HCT116 (cell line): Measurements from ENCODE around the gene MCF2L2. TPM values are rescaled to one million over a fixed set of nuclear protein-coding genes. Genes with fewer than 3 reads are reported as not detected.
A peak's percentile ranks its signal among the peaks of the same experiment; 100 is the strongest.

Experiments
- ATAC-seq: fragments of 200-7000 bp; cut with Tn5 transposase; 2 replicates; pipeline ENCODE4 v1.9.1; 2020; ENCODE audit warnings: mild to moderate bottlenecking, moderate library complexity
- BruUV-seq: library from RNA; stranded (reverse); fragments of 400-500 nt; replicated peaks from 2 replicates; lab custom pipeline; 2021; lab: Mats Ljungman, UMichigan
- CTCF ChIA-PET: fragments of 300-600 bp; sonication (Branson Sonifier 250); formaldehyde crosslinking; loops from one replicate; lab custom pipeline; 2021; ENCODE audit warnings: antibody characterized with exemption; lab: Charles Lee
- POLR2A ChIA-PET: fragments of 300-600, 350-600 bp; sonication (Branson Sonifier 250); formaldehyde crosslinking; loops from one replicate; lab custom pipeline; 2021; ENCODE audit warnings: antibody characterized with exemption; lab: Charles Lee
- RAD21 ChIA-PET, 2 experiments: fragments of 300-600 bp; sonication (Branson Sonifier 250); formaldehyde crosslinking; loops; one replicate each; lab custom pipeline; 2023; ENCODE audit warnings: low total read pairs in 2 of 2; ENCODE audit not compliant: uncharacterized antibody in 2 of 2, unreplicated experiment in 2 of 2, low non-redundant PET in 1 of 2; lab: Charles Lee
- DNase-seq: peaks from one replicate; pipeline ENCODE4 v3.0.0-alpha.2; 2010; ENCODE audit warnings: low read depth, low spot score
- H2AFZ ChIP-seq: fragments of 200-600 bp; shearing (Covaris generic), sonication (generic); 2 replicates; pipeline ENCODE4 v1.6.1; 2017; ENCODE audit warnings: low read depth, mixed run types, mixed read lengths, antibody characterized with exemption, low read length; ENCODE audit not compliant: poor library complexity, severe bottlenecking
- H3K27ac ChIP-seq: 2 replicates; pipeline ENCODE4 v1.5.1; 2012; ENCODE audit warnings: low read depth, low read length
- H3K27me3 ChIP-seq: fragments of 200-600 bp; sonication (generic); 2 replicates; pipeline ENCODE4 v1.6.1; 2016; ENCODE audit warnings: mixed run types, low read length, mixed read lengths; ENCODE audit not compliant: insufficient read depth
- H3K36me3 ChIP-seq, 2 experiments: fragments of 200-500 bp in 1 of 2; fragments of 200-600 bp in 1 of 2; sonication (Bioruptor generic) in 1 of 2; sonication (generic) in 1 of 2; 2 replicates each; pipeline versions ENCODE4 v1.5.1 to v1.6.1; 2014 to 2016; ENCODE audit warnings: low read length in 2 of 2, inconsistent platforms in 1 of 2, mixed read lengths in 1 of 2, mixed run types in 1 of 2; ENCODE audit not compliant: insufficient read depth in 2 of 2, control insufficient read depth in 1 of 2
- H3K4me1 ChIP-seq, 2 experiments: fragments of 200-600 bp in 1 of 2; sonication (generic) in 1 of 2; 2 replicates each; pipeline versions ENCODE4 v1.5.1 to v1.6.1; 2012 to 2017; ENCODE audit warnings: low read length in 2 of 2, inconsistent platforms in 1 of 2, mild to moderate bottlenecking in 1 of 2, mixed read lengths in 1 of 2, mixed run types in 1 of 2, moderate library complexity in 1 of 2; ENCODE audit not compliant: insufficient read depth in 2 of 2, control insufficient read depth in 1 of 2
- H3K4me2 ChIP-seq: fragments of 200-600 bp; sonication (generic); 2 replicates; pipeline ENCODE4 v1.6.1; 2017; ENCODE audit warnings: mixed run types, low read length, mixed read lengths
- H3K4me3 ChIP-seq, 2 experiments: fragments of 200-600 bp in 1 of 2; sonication (generic) in 1 of 2; replicated peaks in 1 of 2; 2 replicates each; pipeline ENCODE4 v1.5.1; 2011 to 2016; ENCODE audit warnings: low read length in 2 of 2, control low read depth in 1 of 2, low read depth in 1 of 2, mild to moderate bottlenecking in 1 of 2, mixed read lengths in 1 of 2, mixed run types in 1 of 2
- H3K79me2 ChIP-seq: fragments of 200-600 bp; sonication (generic); 2 replicates; pipeline ENCODE4 v1.6.1; 2017; ENCODE audit warnings: mild to moderate bottlenecking, mixed run types, low read length, moderate library complexity, mixed read lengths; ENCODE audit not compliant: insufficient read depth
- H3K9ac ChIP-seq: fragments of 200-600 bp; sonication (generic); 2 replicates; pipeline ENCODE4 v1.6.1; 2016; ENCODE audit warnings: low read length, mixed read lengths
- H3K9me2 ChIP-seq: fragments of 200-600 bp; sonication (generic), shearing (Covaris generic); 2 replicates; pipeline ENCODE4 v1.6.1; 2017; ENCODE audit warnings: mixed run types, mild to moderate bottlenecking, moderate library complexity; ENCODE audit not compliant: insufficient read depth
- H3K9me3 ChIP-seq, 2 experiments: fragments of 200-500 bp in 1 of 2; fragments of 200-600 bp in 1 of 2; sonication (Bioruptor generic) in 1 of 2; sonication (generic) in 1 of 2; 2 replicates each; pipeline ENCODE4 v1.6.1; 2014 to 2017; ENCODE audit warnings: low read length in 2 of 2, mixed read lengths in 2 of 2, inconsistent platforms in 1 of 2, low read depth in 1 of 2, mild to moderate bottlenecking in 1 of 2, mixed run types in 1 of 2, moderate library complexity in 1 of 2; ENCODE audit not compliant: control insufficient read depth in 1 of 2, insufficient read depth in 1 of 2
- H4K20me1 ChIP-seq: fragments of 200-600 bp; sonication (generic), shearing (Covaris generic); 2 replicates; pipeline ENCODE4 v1.6.1; 2017; ENCODE audit warnings: mixed run types, mild to moderate bottlenecking, moderate library complexity; ENCODE audit not compliant: insufficient read depth
- CTCF ChIP-seq, 3 experiments: fragments of 200-600 bp in 1 of 3; sonication (generic) in 1 of 3; IDR thresholded peaks in 2 of 3; conservative IDR thresholded peaks in 1 of 3; 2 replicates each; pipeline ENCODE4 v1.5.1; 2012 to 2017; ENCODE audit warnings: low read depth in 2 of 3, low read length in 2 of 3, antibody characterized with exemption in 1 of 3, borderline replicate concordance in 1 of 3, control low read depth in 1 of 3, mild to moderate bottlenecking in 1 of 3, mixed read lengths in 1 of 3, mixed run types in 1 of 3, moderate library complexity in 1 of 3; ENCODE audit not compliant: insufficient read depth in 1 of 3
- EGR1 ChIP-seq: IDR thresholded peaks from 2 replicates; pipeline ENCODE4 v1.6.1; 2012; ENCODE audit warnings: low read depth
- ELF1 ChIP-seq: IDR thresholded peaks from 2 replicates; pipeline ENCODE4 v1.6.1; 2012; ENCODE audit warnings: low read depth, borderline replicate concordance
- EZH2 ChIP-seq: fragments of 200-600 bp; sonication (generic); IDR thresholded peaks from 2 replicates; pipeline ENCODE4 v1.6.1; 2017; ENCODE audit warnings: antibody characterized with exemption, mixed run types
- FOSL1 ChIP-seq: IDR thresholded peaks from 2 replicates; pipeline ENCODE4 v1.6.1; 2012; ENCODE audit warnings: low read depth
- JUND ChIP-seq: IDR thresholded peaks from 2 replicates; pipeline ENCODE4 v1.6.1; 2012
- POLR2A ChIP-seq: IDR thresholded peaks from 2 replicates; pipeline ENCODE4 v1.7.0; 2011; ENCODE audit warnings: borderline replicate concordance; ENCODE audit not compliant: insufficient read depth, insufficient read length; ENCODE audit errors: extremely low read depth
- RAD21 ChIP-seq: IDR thresholded peaks from 2 replicates; pipeline ENCODE4 v1.6.1; 2012; ENCODE audit warnings: low read depth, mild to moderate bottlenecking
- SIN3A ChIP-seq: IDR thresholded peaks from 2 replicates; pipeline ENCODE4 v1.6.1; 2012; ENCODE audit warnings: low read depth
- YY1 ChIP-seq: IDR thresholded peaks from 2 replicates; pipeline ENCODE4 v1.6.1; 2011; ENCODE audit warnings: low read length, low read depth, moderate library complexity, mild to moderate bottlenecking; ENCODE audit not compliant: insufficient replicate concordance; ENCODE audit errors: extremely low read depth
- ZBTB33 ChIP-seq: IDR thresholded peaks from 2 replicates; pipeline ENCODE4 v1.6.1; 2011; ENCODE audit warnings: mild to moderate bottlenecking, low read length, moderate library complexity; ENCODE audit not compliant: insufficient replicate concordance; ENCODE audit errors: extremely low read depth
- intact Hi-C: fragments of 100-400 bp; cut with micrococcal nuclease; formaldehyde crosslinking; loops from 2 replicates; pipeline ENCODE4 v1.10.0; 2022
- total RNA-seq: library from RNA; stranded (reverse); gene quantifications from one replicate; pipeline ENCODE4 v1.2.1, GENCODE V29; 2021; ENCODE audit not compliant: unreplicated experiment
- TF ChIP-seq, protein P1 (sequence below): IDR thresholded peaks from 2 replicates; pipeline ENCODE4 v1.6.1; 2012

The MCF2L2 gene
- total RNA-seq, 1 experiment from 2014 or later, result 1.5 TPM

DNA sequence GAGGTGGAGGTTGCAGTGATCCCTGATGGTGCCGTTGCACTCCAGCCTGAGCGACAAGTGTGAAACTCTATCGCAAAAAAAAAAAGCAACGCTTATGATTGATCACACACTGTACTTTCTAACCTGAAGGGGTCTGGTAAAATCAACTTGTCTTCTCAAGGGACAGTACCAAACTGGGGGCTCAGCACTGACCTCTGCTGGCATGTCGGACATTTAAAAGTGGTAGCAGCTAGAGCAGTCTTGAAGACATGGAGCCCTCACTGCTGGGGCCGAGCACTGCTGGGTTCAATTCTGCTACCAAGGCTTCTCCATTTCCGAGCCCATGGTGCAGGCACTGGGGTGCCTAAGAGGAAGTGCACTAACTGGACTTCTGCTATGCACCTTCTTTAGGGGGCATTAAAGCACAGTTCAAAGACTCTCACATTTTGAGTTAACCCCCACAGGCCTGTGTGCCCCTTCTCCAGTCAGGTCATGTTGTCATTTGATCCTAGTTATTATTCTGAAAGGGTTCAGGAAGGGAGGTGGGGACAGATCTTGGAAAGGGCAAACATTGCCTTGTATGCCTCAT, 239.4 kb downstream of the MCF2L2 start:
- Histone ChIP-seq H3K9me2 (no peaks in the 10 kb centered on the region), H3K4me3 (no peak overlapping the region), H4K20me1 (no peaks in the 10 kb centered on the region), H3K4me2 (no peak overlapping the region), H3K4me1 (no peaks in the 10 kb centered on the region), H3K27me3 (no peaks in the 10 kb centered on the region), H3K9ac (no peak overlapping the region), H3K36me3 (no peaks in the 10 kb centered on the region), H2AFZ (no peak overlapping the region), H3K9me3 (no peaks in the 10 kb centered on the region), H3K79me2 (no peaks in the 10 kb centered on the region), H3K27ac (no peak overlapping the region)
- ChIA-PET RAD21 (interaction anchor here in 1 of 2 experiments (1.1 kb wide), 1 partner anchor 193 kb away, joined by 4 read pairs; no protein-coding TSS in a partner anchor), CTCF (interaction anchor here (0.6 to 7.2 kb wide), 3 partner anchors 10 to 193 kb away, joined by 3 to 251 read pairs (median 5); no protein-coding TSS in a partner anchor), POLR2A (no interaction called here)
- intact Hi-C loops, result loop anchor here (10.0 kb wide), 1 partner anchor 474 kb away; no protein-coding TSS in a partner anchor
- peak; percentile 92 for ATAC-seq
- BruUV-seq, result no TSS peak
- DNase-seq, result peak; percentile 23
- TF ChIP-seq CTCF (IDR thresholded peaks at IDR 0.05 in 2 of 3, conservative IDR thresholded peaks at IDR 0.05 in 1 of 3; ENCODE audit: borderline replicate concordance in 1 of 3, insufficient read depth in 1 of 3, low read depth in 2 of 3, low read length in 2 of 3), result peak; percentile 36 to 70 (median 59); a peak in 5 of 6 replicates
- peak; percentile 43; the same call in 1 of the 2 replicates for TF ChIP-seq RAD21
- TF ChIP-seq EZH2, result no peak
- TF ChIP-seq, all 23 proteins: peak for 2

DNA sequence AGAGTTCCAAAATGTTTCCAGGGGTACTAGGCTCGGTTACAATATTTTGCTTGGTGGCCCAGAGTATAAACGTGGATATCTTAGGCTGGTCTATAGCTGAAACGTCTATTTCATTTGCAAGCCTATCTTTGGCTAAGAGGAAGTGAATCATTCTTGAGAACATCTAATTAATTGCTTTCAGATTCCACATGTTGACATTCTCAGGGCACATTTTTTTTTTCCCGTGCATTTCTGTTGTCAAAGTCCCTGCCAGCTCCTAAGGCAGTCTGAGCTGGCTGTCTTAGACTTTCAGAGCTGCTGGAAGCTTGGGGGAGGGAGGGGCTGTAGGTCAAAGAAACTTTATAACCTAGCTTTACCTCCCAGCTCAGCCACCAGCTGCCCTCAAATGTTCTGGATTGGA, 242.7 kb downstream of the MCF2L2 start:
- Histone ChIP-seq H3K36me3 (no peaks in the 10 kb centered on the region), H3K27me3 (no peaks in the 10 kb centered on the region), H3K4me3 (no peak overlapping the region), H3K4me2 (no peak overlapping the region), H3K27ac (no peak overlapping the region), H3K9ac (no peak overlapping the region), H3K4me1 (no peaks in the 10 kb centered on the region), H3K9me3 (no peaks in the 10 kb centered on the region), H3K79me2 (no peaks in the 10 kb centered on the region), H4K20me1 (no peaks in the 10 kb centered on the region), H2AFZ (no peak overlapping the region), H3K9me2 (no peaks in the 10 kb centered on the region)
- BruUV-seq, result no TSS peak
- RAD21 ChIA-PET, result interaction anchor here (1.0 to 2.2 kb wide), 3 partner anchors 196 to 200 kb away, joined by 3 to 25 read pairs (median 4); no protein-coding TSS in a partner anchor
- DNase-seq (no peak), ATAC-seq (no peak)
- intact Hi-C loops, result loop anchor here (2.0 to 10.0 kb wide), 2 partner anchors 471 to 581 kb away; no protein-coding TSS in a partner anchor
- CTCF ChIA-PET, result interaction anchor here (0.7 to 7.2 kb wide), 3 partner anchors 63 to 197 kb away, joined by 3 to 251 read pairs (median 8); no protein-coding TSS in a partner anchor
- POLR2A ChIA-PET, result no interaction called here
- TF ChIP-seq ELF1 (no peak), POLR2A (no peak), SIN3A (no peak), FOSL1 (no peak), YY1 (no peak), JUND (no peak), EGR1 (no peak), ZBTB33 (no peak)
- TF ChIP-seq, protein P1, sequence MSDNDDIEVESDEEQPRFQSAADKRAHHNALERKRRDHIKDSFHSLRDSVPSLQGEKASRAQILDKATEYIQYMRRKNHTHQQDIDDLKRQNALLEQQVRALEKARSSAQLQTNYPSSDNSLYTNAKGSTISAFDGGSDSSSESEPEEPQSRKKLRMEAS, result no peak
